HepG2 (cell line): Measurements from ENCODE around the gene NIFK. TPM values are rescaled to one million over a fixed set of nuclear protein-coding genes. Genes with fewer than 3 reads are reported as not detected.
A peak's percentile ranks its signal among the peaks of the same experiment; 100 is the strongest.

Source experiments
- CENPX ChIP-seq: sonication (generic); formaldehyde crosslinking; IDR thresholded peaks from 2 replicates; pipeline ENCODE4 v1.9.0; 2021; ENCODE audit warnings: mild to moderate bottlenecking, missing genetic modification reagents, moderate library complexity
- E2F1 ChIP-seq: sonication (generic); formaldehyde crosslinking; IDR thresholded peaks from 2 replicates; pipeline ENCODE4 v1.5.0; 2020; ENCODE audit warnings: missing genetic modification reagents
- JUN ChIP-seq: sonication (generic); formaldehyde crosslinking; IDR thresholded peaks from 2 replicates; pipeline ENCODE4 v1.4.0; 2020; ENCODE audit warnings: mild to moderate bottlenecking, missing genetic modification reagents
- KDM1A ChIP-seq: IDR thresholded peaks from 2 replicates; pipeline ENCODE4 v1.6.1; 2016; ENCODE audit warnings: missing compliant biosample characterization
- NR3C1 ChIP-seq: sonication (generic); formaldehyde crosslinking; IDR thresholded peaks from 2 replicates; pipeline ENCODE4 v1.4.0; 2020; ENCODE audit warnings: missing genetic modification reagents
- PAX8 ChIP-seq: sonication (generic); formaldehyde crosslinking; IDR thresholded peaks from 2 replicates; pipeline ENCODE4 v1.8.0; 2022; ENCODE audit warnings: mild to moderate bottlenecking, missing genetic modification reagents, borderline replicate concordance
- PHF5A ChIP-seq: IDR thresholded peaks from one replicate; pipeline ENCODE4 v1.6.1; 2018; ENCODE audit warnings: low read depth, missing genetic modification reagents; ENCODE audit not compliant: unreplicated experiment
- RBAK ChIP-seq: sonication (generic); formaldehyde crosslinking; IDR thresholded peaks from 2 replicates; pipeline ENCODE4 v1.5.1; 2020; ENCODE audit warnings: mild to moderate bottlenecking, missing genetic modification reagents
- REPIN1 ChIP-seq: sonication (generic); formaldehyde crosslinking; IDR thresholded peaks from 2 replicates; pipeline ENCODE4 v1.8.0; 2022; ENCODE audit warnings: missing genetic modification reagents, low read depth, mild to moderate bottlenecking, borderline replicate concordance
- RFX3 ChIP-seq: IDR thresholded peaks from 2 replicates; pipeline ENCODE4 v1.6.1; 2016; ENCODE audit warnings: missing biosample characterization, missing genetic modification reagents
- SP4 ChIP-seq: sonication (generic); formaldehyde crosslinking; IDR thresholded peaks from 2 replicates; pipeline ENCODE4 v1.8.1; 2023; ENCODE audit warnings: mild to moderate bottlenecking, missing genetic modification reagents
- ZBTB46 ChIP-seq: sonication (generic); formaldehyde crosslinking; IDR thresholded peaks from 2 replicates; pipeline ENCODE4 v1.4.0; 2020; ENCODE audit warnings: mild to moderate bottlenecking, missing genetic modification reagents, borderline replicate concordance
- ZFY ChIP-seq: sonication (generic); formaldehyde crosslinking; IDR thresholded peaks from 2 replicates; pipeline ENCODE4 v1.4.0; 2020; ENCODE audit warnings: missing genetic modification reagents
- ZNF263 ChIP-seq: sonication (generic); formaldehyde crosslinking; IDR thresholded peaks from 2 replicates; pipeline ENCODE4 v1.4.0; 2020; ENCODE audit warnings: missing genetic modification reagents
- ZNF350 ChIP-seq: sonication (generic); formaldehyde crosslinking; IDR thresholded peaks from 2 replicates; pipeline ENCODE4 v1.4.0; 2020; ENCODE audit warnings: mild to moderate bottlenecking, low read depth, missing genetic modification reagents, borderline replicate concordance
- ZNF530 ChIP-seq: sonication (generic); formaldehyde crosslinking; IDR thresholded peaks from 2 replicates; pipeline ENCODE4 v1.5.0; 2020; ENCODE audit warnings: low read depth, mild to moderate bottlenecking, missing genetic modification reagents
- ZNF558 ChIP-seq: sonication (generic); formaldehyde crosslinking; IDR thresholded peaks from 2 replicates; pipeline ENCODE4 v1.9.0; 2022; ENCODE audit warnings: mild to moderate bottlenecking, missing genetic modification reagents, borderline replicate concordance
- ZNF660 ChIP-seq: sonication (generic); formaldehyde crosslinking; IDR thresholded peaks from 2 replicates; pipeline ENCODE4 v1.5.1; 2020; ENCODE audit warnings: mild to moderate bottlenecking, low read depth, missing genetic modification reagents, borderline replicate concordance
- ZSCAN20 ChIP-seq: sonication (generic); formaldehyde crosslinking; IDR thresholded peaks from 2 replicates; pipeline ENCODE4 v1.4.0; 2020; ENCODE audit warnings: missing genetic modification reagents, mild to moderate bottlenecking, borderline replicate concordance
- polyA plus RNA-seq, 8 experiments: library from polyadenylated mRNA; depleted of rRNA in 3 of 8; stranded (reverse) in 7 of 8; unstranded in 1 of 8; fragments of >200 nt; fragmentation: Illumina TruSeq in 4 of 8; extraction: Trizol in 4 of 8; gene quantifications; 2 replicates each; pipeline versions ENCODE4 v1.2.1 to v1.2.3, GENCODE V29; 2011 to 2016; ENCODE audit warnings: low read depth in 4 of 8, missing spikeins in 1 of 8, mixed read lengths in 1 of 8; ENCODE audit not compliant: insufficient read depth in 1 of 8
- total RNA-seq, 5 experiments: library from RNA; depleted of rRNA; stranded (reverse); fragments of >200 nt; fragmentation: Illumina TruSeq; extraction: Trizol; gene quantifications; 2 replicates each; pipeline ENCODE4 v1.2.3, GENCODE V29; 2016; ENCODE audit warnings: low read depth in 1 of 5
- TF ChIP-seq, protein P1 (sequence below): IDR thresholded peaks from 2 replicates; pipeline ENCODE4 v1.6.1; 2016
- TF ChIP-seq, protein P2 (sequence below): sonication (generic); formaldehyde crosslinking; IDR thresholded peaks from 2 replicates; pipeline ENCODE4 v1.8.0; 2022; ENCODE audit warnings: mild to moderate bottlenecking, missing genetic modification reagents, moderate library complexity
- TF ChIP-seq, protein P3 (sequence below): sonication (generic); formaldehyde crosslinking; IDR thresholded peaks from 2 replicates; pipeline ENCODE4 v1.8.0; 2022; ENCODE audit warnings: mild to moderate bottlenecking, missing genetic modification reagents; ENCODE audit not compliant: insufficient replicate concordance

The NIFK gene
- total and polyA plus RNA-seq, 2 of the 13 experiments (the other 11 are each of a cell fraction or from before 2014, with no cell fraction given): 19.6 to 105 TPM

DNA sequence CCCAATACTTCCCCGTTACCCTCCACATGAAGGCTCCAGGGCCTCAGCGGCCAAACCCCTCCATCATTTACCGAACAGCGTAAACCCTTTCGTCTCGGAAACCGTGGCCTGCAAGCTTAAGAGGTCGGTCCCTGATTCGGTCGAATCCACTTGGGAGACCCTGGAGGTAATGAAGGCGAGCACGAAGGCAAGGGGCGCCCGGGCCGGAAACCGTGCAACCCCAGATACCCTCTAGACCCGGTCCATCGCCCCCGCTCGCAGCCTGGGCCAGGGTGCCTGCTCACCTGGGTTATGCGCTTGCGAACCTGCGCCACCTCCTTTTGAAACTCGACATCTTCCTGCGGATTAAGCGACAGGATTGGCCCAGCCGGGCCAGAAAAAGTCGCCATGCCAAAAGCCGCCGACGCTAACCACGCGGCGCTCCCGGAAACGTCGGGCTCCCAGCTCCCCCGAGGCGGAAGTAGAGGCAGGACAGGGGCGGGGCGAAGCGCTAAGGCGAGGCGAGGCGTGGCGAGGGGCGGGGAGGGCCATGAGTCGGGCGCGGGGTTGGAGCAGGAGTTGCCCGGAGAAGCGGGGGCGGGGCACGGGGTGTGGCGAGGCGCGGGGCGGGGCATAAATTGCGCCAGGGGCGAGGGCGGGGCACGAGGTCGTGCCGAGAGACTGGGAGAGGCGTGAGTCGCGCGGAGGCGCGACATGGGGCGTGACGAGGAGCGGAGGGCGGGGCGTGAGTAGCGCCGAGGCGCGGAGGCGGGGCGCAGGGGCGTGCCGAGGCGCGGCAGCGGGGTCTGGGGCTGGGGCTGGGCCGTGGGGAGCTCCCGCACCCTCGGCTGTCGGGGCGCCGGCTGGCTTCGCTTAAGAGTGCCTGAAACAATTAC lies at the start of gene NIFK (continued):
- TF ChIP-seq ZFY (CRISPR knock-in tag) (peak; percentile 93), ZNF660 (CRISPR knock-in tag) (no peak), ZBTB46 (CRISPR knock-in tag) (0 out of 2 replicates have a peak, but pooled peaks have one; percentile 38), SP4 (CRISPR knock-in tag) (peak; percentile 85), PHF5A (peak; percentile 40), E2F1 (0 out of 2 replicates have a peak, but pooled peaks have one; percentile 45), PAX8 (CRISPR knock-in tag) (no peak; the same call in 1 of the 2 replicates), NR3C1 (CRISPR knock-in tag) (no peak), JUN (no peak), ZNF263 (peak; percentile 75), KDM1A (CRISPR knock-in tag) (no peak), RFX3 (CRISPR knock-in tag) (no peak), RBAK (CRISPR knock-in tag) (no peak), REPIN1 (CRISPR knock-in tag) (peak; percentile 29; the same call in 1 of the 2 replicates), ZNF350 (CRISPR knock-in tag) (peak; percentile 96; the same call in 1 of the 2 replicates), CENPX (CRISPR knock-in tag) (no peak), ZSCAN20 (CRISPR knock-in tag) (peak; percentile 93), ZNF558 (CRISPR knock-in tag) (no peak), ZNF530 (no peak)
- TF ChIP-seq, protein P1, sequence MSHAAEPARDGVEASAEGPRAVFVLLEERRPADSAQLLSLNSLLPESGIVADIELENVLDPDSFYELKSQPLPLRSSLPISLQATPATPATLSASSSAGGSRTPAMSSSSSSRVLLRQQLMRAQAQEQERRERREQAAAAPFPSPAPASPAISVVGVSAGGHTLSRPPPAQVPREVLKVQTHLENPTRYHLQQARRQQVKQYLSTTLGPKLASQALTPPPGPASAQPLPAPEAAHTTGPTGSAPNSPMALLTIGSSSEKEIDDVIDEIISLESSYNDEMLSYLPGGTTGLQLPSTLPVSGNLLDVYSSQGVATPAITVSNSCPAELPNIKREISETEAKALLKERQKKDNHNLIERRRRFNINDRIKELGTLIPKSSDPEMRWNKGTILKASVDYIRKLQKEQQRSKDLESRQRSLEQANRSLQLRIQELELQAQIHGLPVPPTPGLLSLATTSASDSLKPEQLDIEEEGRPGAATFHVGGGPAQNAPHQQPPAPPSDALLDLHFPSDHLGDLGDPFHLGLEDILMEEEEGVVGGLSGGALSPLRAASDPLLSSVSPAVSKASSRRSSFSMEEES (CRISPR knock-in tag): no peak
- TF ChIP-seq, protein P2, sequence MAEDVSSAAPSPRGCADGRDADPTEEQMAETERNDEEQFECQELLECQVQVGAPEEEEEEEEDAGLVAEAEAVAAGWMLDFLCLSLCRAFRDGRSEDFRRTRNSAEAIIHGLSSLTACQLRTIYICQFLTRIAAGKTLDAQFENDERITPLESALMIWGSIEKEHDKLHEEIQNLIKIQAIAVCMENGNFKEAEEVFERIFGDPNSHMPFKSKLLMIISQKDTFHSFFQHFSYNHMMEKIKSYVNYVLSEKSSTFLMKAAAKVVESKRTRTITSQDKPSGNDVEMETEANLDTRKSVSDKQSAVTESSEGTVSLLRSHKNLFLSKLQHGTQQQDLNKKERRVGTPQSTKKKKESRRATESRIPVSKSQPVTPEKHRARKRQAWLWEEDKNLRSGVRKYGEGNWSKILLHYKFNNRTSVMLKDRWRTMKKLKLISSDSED (CRISPR knock-in tag): 0 out of 2 replicates have a peak, but pooled peaks have one; percentile 64
- TF ChIP-seq, protein P3, sequence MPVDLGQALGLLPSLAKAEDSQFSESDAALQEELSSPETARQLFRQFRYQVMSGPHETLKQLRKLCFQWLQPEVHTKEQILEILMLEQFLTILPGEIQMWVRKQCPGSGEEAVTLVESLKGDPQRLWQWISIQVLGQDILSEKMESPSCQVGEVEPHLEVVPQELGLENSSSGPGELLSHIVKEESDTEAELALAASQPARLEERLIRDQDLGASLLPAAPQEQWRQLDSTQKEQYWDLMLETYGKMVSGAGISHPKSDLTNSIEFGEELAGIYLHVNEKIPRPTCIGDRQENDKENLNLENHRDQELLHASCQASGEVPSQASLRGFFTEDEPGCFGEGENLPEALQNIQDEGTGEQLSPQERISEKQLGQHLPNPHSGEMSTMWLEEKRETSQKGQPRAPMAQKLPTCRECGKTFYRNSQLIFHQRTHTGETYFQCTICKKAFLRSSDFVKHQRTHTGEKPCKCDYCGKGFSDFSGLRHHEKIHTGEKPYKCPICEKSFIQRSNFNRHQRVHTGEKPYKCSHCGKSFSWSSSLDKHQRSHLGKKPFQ (CRISPR knock-in tag): no peak
